ENCODE data around the gene AMPH. TPM values are rescaled to one million over a fixed set of nuclear protein-coding genes. Genes with fewer than 3 reads are reported as not detected.

AMPH gene
- total RNA-seq, 1 experiment from 2014 or later: not detected

DNA sequence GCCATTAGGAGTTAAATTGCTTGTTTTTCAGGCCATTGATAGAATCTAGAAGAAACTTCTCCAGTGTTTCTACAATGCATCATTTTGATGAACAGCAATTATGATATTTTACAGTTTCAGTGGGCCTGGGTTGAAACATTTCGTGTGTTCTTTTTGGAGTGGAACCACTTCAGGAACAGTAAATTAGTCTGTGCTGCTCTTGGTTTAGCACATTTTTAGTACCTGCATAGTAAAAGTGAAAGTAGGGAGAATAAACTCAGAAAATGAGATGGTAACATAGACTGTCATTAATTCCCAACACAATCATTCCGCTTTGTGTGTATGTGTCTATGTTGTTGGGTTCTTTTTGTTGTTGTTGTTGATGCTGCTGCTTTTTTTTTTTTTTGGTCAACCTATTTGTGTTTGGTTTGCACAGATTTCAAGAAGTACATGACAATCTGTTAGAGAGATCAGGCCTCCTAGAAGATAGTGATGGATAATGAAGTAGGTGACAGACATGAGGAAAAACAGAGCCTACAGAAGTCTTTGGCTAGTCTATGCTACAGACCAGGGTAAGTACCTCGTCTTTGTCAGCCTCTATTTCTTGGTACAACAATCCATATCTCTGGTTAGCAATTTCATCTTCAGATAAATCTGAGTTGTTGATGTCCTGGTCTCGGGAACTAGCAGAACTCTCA is 203.8 kb downstream of the AMPH start:
- RAD21 ChIA-PET (ENCODE audit: low non-redundant PET in 1 of 2, low total read pairs in 2 of 2, uncharacterized antibody in 2 of 2, unreplicated experiment in 2 of 2): no interaction called here
- H3K27me3 ChIP-seq (ENCODE audit: insufficient read depth, low read length): peaks cover 42% of the 10 kb centered on the region
- H3K9ac ChIP-seq (ENCODE audit: low read length): no peak overlapping the region
- no peaks in the 10 kb centered on the region for H3K4me1 ChIP-seq (ENCODE audit: control insufficient read depth in 1 of 2, insufficient read depth in 2 of 2, low read length in 2 of 2)
- ATAC-seq (no peak), DNase-seq (ENCODE audit: low read depth, low spot score) (no peak)
- CTCF ChIA-PET: no interaction called here
- POLR2A ChIA-PET: no interaction called here
- no peaks in the 10 kb centered on the region for H3K9me2 ChIP-seq (ENCODE audit: insufficient read depth)
- TF ChIP-seq, protein P1, sequence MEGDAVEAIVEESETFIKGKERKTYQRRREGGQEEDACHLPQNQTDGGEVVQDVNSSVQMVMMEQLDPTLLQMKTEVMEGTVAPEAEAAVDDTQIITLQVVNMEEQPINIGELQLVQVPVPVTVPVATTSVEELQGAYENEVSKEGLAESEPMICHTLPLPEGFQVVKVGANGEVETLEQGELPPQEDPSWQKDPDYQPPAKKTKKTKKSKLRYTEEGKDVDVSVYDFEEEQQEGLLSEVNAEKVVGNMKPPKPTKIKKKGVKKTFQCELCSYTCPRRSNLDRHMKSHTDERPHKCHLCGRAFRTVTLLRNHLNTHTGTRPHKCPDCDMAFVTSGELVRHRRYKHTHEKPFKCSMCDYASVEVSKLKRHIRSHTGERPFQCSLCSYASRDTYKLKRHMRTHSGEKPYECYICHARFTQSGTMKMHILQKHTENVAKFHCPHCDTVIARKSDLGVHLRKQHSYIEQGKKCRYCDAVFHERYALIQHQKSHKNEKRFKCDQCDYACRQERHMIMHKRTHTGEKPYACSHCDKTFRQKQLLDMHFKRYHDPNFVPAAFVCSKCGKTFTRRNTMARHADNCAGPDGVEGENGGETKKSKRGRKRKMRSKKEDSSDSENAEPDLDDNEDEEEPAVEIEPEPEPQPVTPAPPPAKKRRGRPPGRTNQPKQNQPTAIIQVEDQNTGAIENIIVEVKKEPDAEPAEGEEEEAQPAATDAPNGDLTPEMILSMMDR (IDR thresholded peaks at IDR 0.05 in 2 of 3, conservative IDR thresholded peaks at IDR 0.05 in 1 of 3; ENCODE audit: borderline replicate concordance in 1 of 3, insufficient read depth in 1 of 3, low read depth in 2 of 3, low read length in 2 of 3): no peak
- TF ChIP-seq, protein P2, sequence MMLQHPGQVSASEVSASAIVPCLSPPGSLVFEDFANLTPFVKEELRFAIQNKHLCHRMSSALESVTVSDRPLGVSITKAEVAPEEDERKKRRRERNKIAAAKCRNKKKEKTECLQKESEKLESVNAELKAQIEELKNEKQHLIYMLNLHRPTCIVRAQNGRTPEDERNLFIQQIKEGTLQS (IDR thresholded peaks at IDR 0.05): no peak
- TF ChIP-seq ZFX (IDR thresholded peaks at IDR 0.05) (no peak), POLR2A (IDR thresholded peaks at IDR 0.05; ENCODE audit: borderline replicate concordance, extremely low read depth, insufficient read depth, insufficient read length) (no peak), RAD21 (IDR thresholded peaks at IDR 0.05; ENCODE audit: low read depth) (no peak), EZH2phosphoT487 (IDR thresholded peaks at IDR 0.05; ENCODE audit: borderline replicate concordance) (no peak), JUND (IDR thresholded peaks at IDR 0.05) (no peak), CEBPB (IDR thresholded peaks at IDR 0.05; ENCODE audit: low read depth) (no peak), FOSL1 (IDR thresholded peaks at IDR 0.05; ENCODE audit: low read depth) (no peak), SRF (IDR thresholded peaks at IDR 0.05; ENCODE audit: low read depth) (no peak)
- TF ChIP-seq, protein P3, sequence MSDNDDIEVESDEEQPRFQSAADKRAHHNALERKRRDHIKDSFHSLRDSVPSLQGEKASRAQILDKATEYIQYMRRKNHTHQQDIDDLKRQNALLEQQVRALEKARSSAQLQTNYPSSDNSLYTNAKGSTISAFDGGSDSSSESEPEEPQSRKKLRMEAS (IDR thresholded peaks at IDR 0.05): no peak
- TF ChIP-seq, protein P4, sequence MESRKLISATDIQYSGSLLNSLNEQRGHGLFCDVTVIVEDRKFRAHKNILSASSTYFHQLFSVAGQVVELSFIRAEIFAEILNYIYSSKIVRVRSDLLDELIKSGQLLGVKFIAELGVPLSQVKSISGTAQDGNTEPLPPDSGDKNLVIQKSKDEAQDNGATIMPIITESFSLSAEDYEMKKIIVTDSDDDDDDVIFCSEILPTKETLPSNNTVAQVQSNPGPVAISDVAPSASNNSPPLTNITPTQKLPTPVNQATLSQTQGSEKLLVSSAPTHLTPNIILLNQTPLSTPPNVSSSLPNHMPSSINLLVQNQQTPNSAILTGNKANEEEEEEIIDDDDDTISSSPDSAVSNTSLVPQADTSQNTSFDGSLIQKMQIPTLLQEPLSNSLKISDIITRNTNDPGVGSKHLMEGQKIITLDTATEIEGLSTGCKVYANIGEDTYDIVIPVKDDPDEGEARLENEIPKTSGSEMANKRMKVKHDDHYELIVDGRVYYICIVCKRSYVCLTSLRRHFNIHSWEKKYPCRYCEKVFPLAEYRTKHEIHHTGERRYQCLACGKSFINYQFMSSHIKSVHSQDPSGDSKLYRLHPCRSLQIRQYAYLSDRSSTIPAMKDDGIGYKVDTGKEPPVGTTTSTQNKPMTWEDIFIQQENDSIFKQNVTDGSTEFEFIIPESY (IDR thresholded peaks at IDR 0.05; ENCODE audit: extremely low read depth, insufficient replicate concordance, low read length): no peak
- BruUV-seq (replicated peaks): no TSS peak
- H2AFZ ChIP-seq (ENCODE audit: low read depth, low read length, poor library complexity, severe bottlenecking): no peak overlapping the region
- no peaks in the 10 kb centered on the region for H4K20me1 ChIP-seq (ENCODE audit: insufficient read depth)
- H3K36me3 ChIP-seq (ENCODE audit: control insufficient read depth in 1 of 2, insufficient read depth in 2 of 2, low read length in 2 of 2): no peaks in the 10 kb centered on the region
- no peak overlapping the region for H3K27ac ChIP-seq (ENCODE audit: low read depth, low read length)
- no peak overlapping the region for H3K4me3 ChIP-seq (replicated peaks in 1 of 2; ENCODE audit: low read depth in 1 of 2, low read length in 2 of 2)
- intact Hi-C loops (cut with micrococcal nuclease): no loop called here
- no peaks in the 10 kb centered on the region for H3K9me3 ChIP-seq (ENCODE audit: control insufficient read depth in 1 of 2, insufficient read depth in 1 of 2, low read depth in 1 of 2, low read length in 2 of 2)
- no peaks in the 10 kb centered on the region for H3K79me2 ChIP-seq (ENCODE audit: insufficient read depth, low read length)
- H3K4me2 ChIP-seq (ENCODE audit: low read length): no peak overlapping the region

Data from HCT116 (cell line).